Lower leg skin (tissue), 4 donors: ENCODE measurements around the gene SCP2. TPM values are rescaled to one million over a fixed set of nuclear protein-coding genes. Genes with fewer than 3 reads are reported as not detected.

Source experiments
- DNase-seq, 2 donors: peaks; one replicate each; pipeline ENCODE4 v3.0.0-alpha.2; 2019; ENCODE audit warnings: low spot score in 2 of 2
- H3K4me3 ChIP-seq: fragments of 200-600 bp; sonication (generic); 2 replicates; pipeline ENCODE4 v1.5.1; 2017; ENCODE audit warnings: mild to moderate bottlenecking, low read depth; ENCODE audit not compliant: poor library complexity, severe bottlenecking
- CTCF ChIP-seq, 3 donors: fragments of 450-650 bp; IDR thresholded peaks; one replicate each; pipeline ENCODE4 v1.5.1; 2016; ENCODE audit warnings: antibody characterized with exemption in 3 of 3, mild to moderate bottlenecking in 3 of 3, moderate library complexity in 2 of 3
- POLR2A ChIP-seq, 2 donors: fragments of 450-650 bp; IDR thresholded peaks; one replicate each; pipeline ENCODE4 v1.6.1; 2016 to 2017; ENCODE audit warnings: antibody characterized with exemption in 2 of 2, mild to moderate bottlenecking in 1 of 2, moderate library complexity in 1 of 2
- WGBS, 2 donors: methylation state at CpG; one replicate each; pipeline ENCODE4 v1.1.5; 2018; 5-methylcytosine and 5-hydroxymethylcytosine counted together
- intact Hi-C: fragments of 100-400 bp; cut with DNase I; formaldehyde crosslinking; loops from one replicate; pipeline ENCODE4 v1.15.0; 2023; ENCODE audit warnings: low total_unique reads
- total RNA-seq, 4 donors: library from RNA; depleted of rRNA; stranded (reverse); fragments of >200 nt; gene quantifications; one replicate each; pipeline ENCODE4 v1.1.0, GENCODE V29; 2016

SCP2 gene
- total RNA-seq, 4 donors from 2014 or later, result 79.4 to 124 (median 106) TPM

GRCh38 chr1:53066891-53067738 lies 140.0 kb downstream of the SCP2 start:
- intact Hi-C loops, result loop anchor here (10.0 kb wide), 1 partner anchor 52 kb away; no protein-coding TSS in a partner anchor
- WGBS, 2 donors, result 77 to 88% methylated on average over 13 of the region's 13 CpGs
- no peak for DNase-seq

GRCh38 chr1:53067886-53068285 lies 140.8 kb downstream of the SCP2 start:
- H3K4me3 ChIP-seq, result no peak overlapping the region
- intact Hi-C loops, result loop anchor here (10.0 kb wide), 1 partner anchor 53 kb away; no protein-coding TSS in a partner anchor
- WGBS, 2 donors, result 88 to 91% methylated on average over 2 of the region's 2 CpGs
- DNase-seq, result no peak
- TF ChIP-seq POLR2A (IDR thresholded peaks at IDR 0.05) (no peak), CTCF (IDR thresholded peaks at IDR 0.05) (no peak)

More at GRCh38 chr1:53066891-53067738, 140.0 kb downstream of the SCP2 start:
- TF ChIP-seq POLR2A (IDR thresholded peaks at IDR 0.05), result no peak
- no peak for TF ChIP-seq CTCF (IDR thresholded peaks at IDR 0.05)
- no peak overlapping the region for H3K4me3 ChIP-seq

DNA sequence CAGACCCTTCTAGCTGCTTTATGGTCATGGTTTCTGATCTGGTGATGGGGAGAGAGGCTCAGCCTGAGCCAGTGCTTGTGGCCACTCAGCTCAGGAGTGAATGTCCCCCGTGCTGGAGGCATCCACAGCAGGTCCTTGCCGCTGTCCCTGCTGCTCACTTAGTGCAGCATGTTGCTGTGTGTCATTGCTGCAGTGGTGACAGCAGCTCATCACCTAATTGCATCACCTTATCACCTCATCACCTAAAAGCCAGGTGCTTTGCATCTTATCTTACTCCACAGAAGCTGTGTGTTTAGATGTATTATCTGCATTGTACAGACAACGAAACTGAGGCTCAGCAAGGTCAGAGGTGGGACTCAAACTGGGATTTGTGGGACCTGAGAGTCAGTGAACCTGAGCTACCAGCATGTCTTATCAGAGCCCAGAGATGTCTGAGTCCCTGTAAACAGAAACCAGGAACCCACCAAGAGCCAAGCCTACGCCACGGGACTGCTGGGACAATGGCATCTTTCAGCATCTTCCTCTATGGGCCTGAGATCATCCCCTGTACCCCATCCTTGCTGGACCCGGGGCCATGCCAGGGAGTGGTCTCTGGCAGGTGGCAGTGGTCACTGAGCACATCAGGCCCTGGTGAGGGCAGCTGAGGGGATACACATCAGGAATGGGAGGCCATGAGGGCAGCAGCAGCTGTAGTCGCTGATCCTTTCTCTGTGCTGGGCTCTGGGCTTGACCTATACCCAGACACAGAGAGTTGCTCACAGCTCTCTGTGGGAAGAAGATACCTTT lies 141.4 kb downstream of the SCP2 start:
- intact Hi-C loops, result loop anchor here (10.0 kb wide), 1 partner anchor 54 kb away; no protein-coding TSS in a partner anchor
- TF ChIP-seq POLR2A (IDR thresholded peaks at IDR 0.05), result no peak
- no peak for TF ChIP-seq CTCF (IDR thresholded peaks at IDR 0.05)
- H3K4me3 ChIP-seq, result no peak overlapping the region
- no peak for DNase-seq
- WGBS, 2 donors, result 84 to 89% methylated on average over 6 to 7 of the region's 7 CpGs

DNA sequence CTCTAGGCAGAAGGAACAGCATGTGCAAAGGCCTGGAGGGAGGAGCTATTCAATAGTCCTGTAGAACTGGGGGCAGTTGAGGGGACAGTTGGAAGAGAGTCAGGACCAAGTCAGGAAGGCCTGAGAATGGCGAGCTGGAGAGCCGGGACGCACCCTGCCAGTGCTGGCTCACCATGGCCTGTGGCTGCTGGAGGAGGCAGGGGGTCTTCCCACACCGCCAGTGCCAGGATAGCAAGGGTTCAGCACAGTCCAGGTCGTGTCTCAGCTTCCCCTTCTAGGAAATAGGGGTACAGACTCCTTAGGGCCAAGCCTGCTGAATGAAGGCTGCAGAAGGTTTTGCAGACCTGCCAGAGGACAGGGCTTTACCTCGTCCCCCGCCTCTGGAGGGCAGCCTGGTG lies 142.2 kb downstream of the SCP2 start:
- no peak for TF ChIP-seq POLR2A (IDR thresholded peaks at IDR 0.05)
- TF ChIP-seq CTCF (IDR thresholded peaks at IDR 0.05), result no peak
- no peak for DNase-seq
- WGBS, 2 donors, result 90 to 92% methylated on average over 6 of the region's 7 CpGs
- no peak overlapping the region for H3K4me3 ChIP-seq
- intact Hi-C loops, result loop anchor here (10.0 kb wide), 1 partner anchor 54 kb away; no protein-coding TSS in a partner anchor

GRCh38 chr1:53069663-53070327 lies 142.7 kb downstream of the SCP2 start:
- peak in 1 of 2 donors; percentile 79 for DNase-seq
- intact Hi-C loops, result loop anchor here (10.0 kb wide), 1 partner anchor 55 kb away; no protein-coding TSS in a partner anchor
- TF ChIP-seq POLR2A (IDR thresholded peaks at IDR 0.05) (no peak), CTCF (IDR thresholded peaks at IDR 0.05) (no peak)
- H3K4me3 ChIP-seq, result no peak overlapping the region
- WGBS, 2 donors, result 92 to 94% methylated on average over 19 to 22 of the region's 31 CpGs
